HG02642 (cell line): ENCODE results near the gene ITGB7.

Experiments
- ATAC-seq: cut with Tn5 transposase; IDR thresholded peaks from one replicate; pipeline ENCODE4 v1.9.1; 2021; ENCODE audit warnings: mild to moderate bottlenecking; ENCODE audit not compliant: unreplicated experiment, poor library complexity

Gene ITGB7

DNA sequence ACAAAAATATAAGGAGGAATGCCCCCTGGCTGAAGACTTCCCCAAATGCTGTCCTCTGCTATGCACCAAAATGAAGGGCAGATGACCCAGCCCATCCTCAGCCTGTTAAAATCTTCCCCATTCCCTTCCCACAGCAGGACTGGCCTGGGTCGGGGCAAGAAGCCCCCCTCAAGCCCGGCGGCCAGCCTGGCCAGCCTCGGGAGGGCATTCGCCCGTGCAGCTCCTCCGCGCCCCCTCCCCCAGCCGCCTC lies 24.5 kb upstream of the ITGB7 start:
- ATAC-seq: no peak

DNA sequence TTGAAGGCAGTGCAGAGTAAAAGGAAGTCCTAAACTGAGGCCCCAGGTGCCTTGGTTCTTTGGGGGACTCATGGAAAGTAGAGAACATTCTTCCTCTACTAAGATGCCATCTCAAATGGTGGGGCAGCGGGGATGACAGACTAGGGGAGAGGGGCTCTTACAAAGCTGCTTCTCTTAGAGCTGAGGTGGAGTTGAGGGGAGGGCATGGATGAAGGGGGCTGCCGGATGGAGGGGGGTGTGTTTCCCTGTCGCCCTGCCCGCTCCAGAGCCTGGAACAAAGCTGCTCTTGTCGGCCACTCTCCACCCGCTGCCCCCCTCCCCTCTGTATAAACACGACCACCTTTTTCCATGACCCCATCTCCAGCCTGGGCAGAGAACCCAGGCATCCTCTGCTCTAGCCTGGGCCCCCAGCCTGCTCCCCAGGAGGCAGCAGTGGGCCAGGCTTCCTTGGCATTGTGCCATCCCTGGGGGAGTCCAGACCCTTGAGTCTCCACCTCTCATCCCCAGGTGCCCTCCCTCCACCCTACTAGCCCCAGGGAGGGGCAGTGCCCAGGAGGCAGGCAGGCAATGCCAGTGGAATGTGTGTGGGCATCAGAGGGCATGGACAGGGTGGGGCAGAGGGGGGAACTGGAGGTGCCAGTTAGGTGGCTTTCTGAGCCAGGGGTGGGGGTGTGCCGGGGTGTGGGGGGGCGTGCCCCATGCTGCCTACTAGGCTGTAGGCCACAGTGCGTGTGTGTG lies 23.2 kb upstream of the ITGB7 start:
- no peak for ATAC-seq

DNA sequence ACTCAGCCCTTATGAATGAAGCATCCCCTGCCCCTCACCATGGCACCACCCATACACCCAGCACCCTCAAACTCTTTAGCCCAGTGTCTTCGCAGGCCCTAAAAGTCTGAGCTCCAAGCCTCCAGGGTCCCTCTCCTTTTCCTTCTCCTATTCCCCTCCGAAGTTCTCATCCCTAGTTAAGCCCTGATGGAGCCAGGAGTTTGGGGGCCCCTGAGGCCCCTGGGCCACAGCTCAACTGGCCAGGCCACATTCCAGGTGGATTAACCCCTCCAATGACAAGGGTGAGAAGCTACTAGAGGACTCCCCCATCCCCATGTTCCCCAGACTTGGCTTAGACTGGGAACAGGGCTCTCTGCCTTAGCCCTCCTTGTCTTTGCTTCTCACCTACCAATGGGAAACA lies 22.4 kb upstream of the ITGB7 start:
- no peak for ATAC-seq

DNA sequence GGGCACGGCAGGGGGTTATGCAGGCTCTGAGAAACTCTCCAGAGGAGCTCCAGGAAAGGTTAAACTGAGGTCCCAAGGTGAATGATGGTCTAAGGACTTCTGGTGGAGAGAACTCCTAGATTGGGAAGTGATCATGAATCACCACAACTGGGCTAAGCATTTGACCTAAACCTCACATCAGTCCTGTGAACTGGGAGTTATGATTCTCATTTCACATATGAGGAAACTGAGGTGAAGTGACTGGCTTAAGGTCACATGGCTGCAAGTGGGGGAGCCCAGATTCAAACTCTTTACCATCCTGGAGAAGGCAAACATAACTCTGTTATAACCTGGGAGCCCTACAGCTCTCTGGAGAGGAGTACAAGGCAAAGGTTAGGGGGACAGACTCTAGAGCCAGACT lies 20.8 kb upstream of the ITGB7 start:
- no peak for ATAC-seq

DNA sequence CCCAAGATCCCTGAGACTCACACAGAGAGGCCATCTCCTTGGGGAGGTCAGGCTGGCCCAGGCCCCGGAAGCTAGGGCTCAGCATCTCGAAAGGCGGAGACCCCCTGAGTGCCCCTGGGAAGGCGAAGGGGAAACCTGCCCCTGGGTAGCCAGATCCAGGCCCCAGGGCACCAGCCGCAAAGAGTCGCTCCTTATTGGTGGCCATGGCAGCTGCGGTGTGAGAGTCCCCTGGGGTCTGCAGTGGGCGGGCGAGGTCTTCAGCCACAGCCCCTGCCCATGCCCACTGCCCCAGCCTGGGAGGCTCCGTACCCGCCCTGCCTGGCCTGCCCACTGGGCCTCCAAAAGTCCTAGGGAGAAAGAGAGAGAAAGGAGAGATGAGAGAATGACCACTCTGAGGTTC lies 20.3 kb upstream of the ITGB7 start:
- no peak for ATAC-seq

DNA sequence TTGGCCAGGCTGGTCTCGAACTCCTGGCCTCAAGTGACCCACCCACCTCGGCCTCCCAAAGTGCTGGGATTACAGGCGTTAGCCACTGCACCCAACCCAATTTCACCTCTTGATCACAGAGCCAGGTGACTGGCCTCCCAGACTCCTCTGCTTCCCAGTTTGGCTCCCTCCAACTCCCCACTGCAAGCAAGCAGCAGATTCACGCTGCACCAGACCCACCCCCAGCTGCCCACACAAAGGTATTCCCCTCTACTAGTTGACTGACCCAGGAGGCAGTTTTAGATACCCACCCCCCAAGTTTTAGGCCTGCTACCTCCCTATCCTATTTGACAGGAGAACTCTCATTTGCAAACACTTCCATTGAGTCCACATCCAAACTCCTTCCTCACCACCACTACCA lies 19.8 kb upstream of the ITGB7 start:
- ATAC-seq: no peak

DNA sequence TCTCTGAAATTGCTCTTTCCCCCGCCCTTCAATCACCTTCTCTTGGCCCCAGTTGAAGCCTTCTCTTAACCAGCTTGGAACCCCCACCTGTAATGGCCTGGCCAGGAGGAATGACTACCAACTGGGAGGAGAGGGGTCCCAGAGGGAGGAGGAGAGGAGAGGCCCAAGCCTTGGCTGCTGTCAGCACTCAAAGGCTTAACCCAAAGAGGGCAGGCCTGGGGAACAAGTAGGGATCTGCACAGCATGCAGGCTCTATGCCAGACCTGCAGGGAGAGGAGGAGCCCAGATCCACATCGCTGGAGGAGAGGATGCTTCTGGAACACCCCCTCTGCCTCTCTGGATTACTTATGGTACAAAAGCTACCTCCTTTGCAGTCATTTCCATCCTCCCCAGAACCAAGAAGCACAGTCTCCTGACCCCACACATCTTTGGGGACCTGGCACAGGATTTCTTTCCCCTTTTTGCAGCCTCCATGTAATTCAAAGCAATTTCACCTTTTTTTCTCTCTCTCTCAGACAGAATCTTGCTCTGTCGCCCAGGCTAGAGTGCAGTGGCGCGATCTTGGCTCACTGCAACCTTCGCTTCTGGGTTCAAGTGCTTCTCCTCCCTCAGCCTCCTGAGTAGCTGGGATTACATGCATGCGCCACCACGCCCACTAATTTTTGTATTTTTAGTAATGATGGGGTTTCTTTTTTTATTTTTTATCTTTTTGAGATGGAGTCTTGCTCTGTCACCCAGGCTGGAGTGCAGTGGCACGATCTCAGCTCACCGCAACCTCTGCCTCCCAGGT lies 18.8 kb upstream of the ITGB7 start:
- no peak for ATAC-seq

DNA sequence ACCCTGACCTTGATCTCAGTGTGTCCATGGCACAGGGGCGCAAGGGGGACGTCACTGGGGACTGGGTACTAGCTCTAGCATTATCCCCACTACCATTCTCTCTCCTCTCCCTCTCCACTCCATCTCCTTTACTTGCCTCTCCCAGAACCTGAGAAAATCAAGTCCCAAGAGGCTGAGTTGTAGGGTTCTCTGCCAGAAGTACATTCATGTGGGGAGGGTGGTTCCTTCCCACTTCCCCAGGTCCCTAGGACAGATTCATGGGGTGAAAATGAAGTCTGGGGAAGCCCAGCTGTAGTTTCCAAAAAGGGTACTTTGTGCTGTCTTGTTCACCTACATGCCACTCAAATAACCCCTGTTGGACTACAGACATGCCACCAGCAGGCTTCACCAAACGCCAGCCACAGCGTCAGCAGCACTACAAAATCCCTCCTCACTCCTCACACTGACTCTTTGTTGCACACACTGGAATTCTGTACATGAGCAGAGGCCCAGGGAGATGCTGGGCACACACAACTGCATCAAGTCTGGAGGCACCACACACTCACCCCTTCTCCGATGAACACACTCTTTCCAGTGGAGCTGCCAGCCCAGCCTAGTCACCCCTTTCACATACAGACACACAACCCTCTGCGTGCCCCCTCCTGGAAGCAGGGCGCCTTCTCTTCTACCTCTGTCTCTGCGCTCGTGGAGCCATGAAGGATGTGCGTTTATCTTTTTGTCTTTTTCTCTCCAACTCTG lies 18.0 kb upstream of the ITGB7 start:
- no peak for ATAC-seq

DNA sequence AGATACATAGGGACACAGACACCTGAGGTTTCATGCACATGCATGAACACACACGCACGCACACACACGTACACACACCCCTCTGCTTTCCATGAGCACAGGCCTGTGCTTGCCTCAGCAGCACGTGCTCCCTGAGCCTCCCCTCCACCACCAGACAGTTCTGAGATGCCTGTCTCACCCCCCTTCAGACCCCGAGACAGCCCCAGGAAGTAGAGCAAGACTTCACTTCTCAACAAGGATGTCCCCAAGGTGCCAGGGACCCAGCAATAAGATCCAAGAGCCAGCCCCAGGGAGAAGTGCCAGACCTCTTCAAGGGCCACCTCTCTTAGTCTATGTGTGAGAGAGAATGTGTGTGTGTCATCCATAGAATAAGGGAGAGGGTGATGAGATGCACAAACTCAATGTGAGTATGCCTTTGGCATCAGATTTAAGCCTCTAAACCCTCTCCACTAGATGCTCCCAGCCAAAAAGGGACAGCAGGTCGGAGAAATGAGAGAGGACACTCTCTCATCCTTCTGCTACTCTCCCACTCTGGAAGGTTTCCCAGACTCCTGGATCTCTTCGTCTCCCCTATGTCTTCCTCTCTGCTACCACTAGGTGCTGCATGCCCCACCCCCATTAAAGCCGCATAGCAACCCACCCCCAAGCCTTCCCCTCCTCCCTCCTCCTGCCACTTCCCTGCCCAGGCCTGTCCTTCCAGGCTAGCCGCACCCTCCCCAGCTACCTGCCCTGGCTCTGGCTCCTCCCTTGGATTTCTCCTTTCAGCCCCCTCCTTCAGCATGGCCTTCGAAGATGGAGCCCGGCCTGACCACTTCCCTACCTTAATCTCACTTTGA lies 17.2 kb upstream of the ITGB7 start:
- ATAC-seq: no peak

DNA sequence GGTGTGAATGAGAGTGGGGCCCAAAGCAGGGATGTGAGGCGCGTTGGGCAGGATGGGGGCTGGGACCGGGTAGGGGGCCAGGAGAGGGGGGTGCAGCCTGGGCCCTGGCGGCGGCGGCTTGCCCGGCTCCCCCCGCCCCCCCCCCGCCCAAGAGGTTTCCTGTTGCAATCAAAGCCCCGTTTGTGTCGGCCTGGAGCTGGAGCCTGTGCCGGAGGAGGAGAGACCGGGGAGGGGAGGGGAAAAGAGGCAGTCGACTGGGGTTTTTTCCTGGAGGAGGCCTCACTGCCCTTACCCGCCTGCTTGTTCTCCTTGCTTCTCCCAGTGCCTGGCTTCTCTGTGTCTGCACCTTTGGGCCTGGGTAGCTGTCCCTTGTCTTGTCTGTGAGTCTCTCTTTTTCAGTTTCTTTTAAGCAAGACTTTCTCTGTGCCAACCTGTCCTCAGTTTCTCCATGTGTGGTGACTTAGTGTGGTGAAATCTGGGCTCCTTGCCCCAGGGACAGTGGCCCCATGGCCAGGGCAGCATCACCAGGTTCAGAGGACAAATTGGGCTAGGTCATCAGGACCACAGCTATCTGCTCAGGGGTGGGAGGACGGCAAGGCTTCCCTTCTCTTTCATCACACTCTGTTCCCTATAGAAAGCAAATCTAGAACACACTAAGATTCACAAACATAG lies 16.5 kb upstream of the ITGB7 start:
- ATAC-seq: no peak

DNA sequence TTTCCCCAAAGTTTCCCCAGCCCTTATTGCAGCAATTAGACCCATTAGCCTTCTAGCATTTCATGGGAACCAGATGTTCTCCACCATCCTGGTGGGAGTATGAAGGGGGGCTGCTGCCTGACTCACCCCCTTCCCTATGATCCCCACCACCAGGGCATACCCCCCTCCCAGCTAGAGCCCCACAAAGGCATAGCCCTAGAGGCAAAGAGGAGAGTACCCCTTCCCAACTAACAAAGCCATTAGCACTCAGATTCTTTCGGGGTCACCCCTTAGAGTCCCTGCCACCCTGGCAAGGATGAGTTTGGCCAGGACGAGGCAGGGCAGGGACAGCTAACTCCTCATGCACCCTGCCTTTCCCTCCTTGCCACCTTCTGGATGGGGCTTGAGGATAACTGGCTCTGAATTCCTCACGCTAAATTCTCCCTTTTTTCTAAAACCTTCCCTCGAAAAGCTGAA lies 15.8 kb upstream of the ITGB7 start:
- no peak for ATAC-seq

DNA sequence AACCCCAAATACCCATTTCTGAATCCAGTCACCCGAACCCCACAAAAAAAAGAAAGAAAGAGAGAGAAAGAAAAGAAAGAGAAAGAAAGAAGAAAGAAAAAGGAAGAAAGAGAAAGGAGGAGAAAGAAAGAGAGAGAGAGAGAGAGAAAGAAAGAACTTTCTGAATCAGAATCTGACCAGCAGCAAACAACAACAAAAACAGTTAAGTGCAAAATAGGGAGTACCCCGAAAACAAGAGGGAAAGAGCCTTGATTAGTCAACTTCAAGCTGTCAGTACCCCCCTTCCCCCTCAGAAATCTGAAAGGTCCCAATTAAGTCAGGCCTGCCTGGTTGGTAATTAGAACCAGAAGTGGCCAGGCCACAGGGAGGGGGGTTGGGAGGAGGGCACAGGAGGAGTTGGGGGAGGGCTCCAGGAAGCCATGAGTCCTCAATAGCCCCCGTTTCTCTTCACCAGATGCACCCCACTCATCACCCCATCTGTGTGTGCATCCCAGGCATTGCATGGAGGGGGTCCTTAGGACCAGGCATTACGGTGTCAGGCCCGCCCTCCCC lies 15.2 kb upstream of the ITGB7 start:
- ATAC-seq: no peak

DNA sequence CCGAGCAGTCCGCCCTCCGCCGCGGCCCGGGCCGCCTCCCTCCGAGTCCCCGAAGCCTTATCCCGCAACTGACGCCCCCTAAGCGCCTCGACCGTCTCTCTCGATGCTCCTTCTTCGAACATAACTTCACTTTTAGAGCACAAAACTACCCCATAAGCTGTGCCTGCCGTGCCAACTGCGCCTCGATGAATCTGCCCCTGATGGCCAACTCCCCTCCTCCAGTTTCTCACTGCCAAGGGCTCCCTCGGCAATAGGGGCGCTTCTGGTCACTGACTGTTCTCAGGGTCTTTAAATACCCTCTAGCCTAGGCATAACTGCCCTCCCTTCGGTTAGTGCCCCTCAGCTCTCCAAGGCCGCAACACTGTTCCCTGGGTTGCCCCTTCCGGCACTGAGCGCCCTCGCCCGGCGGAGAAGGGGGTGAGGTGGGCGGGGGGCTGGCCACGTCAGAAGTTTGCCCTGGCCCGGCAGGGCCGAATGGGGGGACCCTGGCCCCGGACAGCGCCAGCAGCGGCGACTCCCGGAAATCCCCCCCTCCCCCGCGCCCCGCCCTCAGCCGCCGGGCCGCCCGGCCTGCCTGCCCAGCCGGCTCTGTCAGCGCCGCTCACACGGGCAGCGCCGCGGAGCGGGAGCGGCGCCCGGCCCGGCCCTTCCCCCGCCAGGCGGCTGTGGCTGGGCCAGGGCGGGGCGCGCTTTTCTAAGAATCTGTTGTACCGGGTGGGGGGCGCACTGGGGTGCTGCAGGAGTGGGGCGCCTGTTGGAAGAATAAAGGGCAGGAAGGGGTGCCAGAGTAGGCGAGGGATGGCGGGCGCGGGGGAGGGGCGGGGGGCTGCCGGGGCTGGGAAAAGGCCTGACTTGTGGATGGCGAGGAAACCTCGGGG lies 14.4 kb upstream of the ITGB7 start:
- ATAC-seq: peak; percentile 34

DNA sequence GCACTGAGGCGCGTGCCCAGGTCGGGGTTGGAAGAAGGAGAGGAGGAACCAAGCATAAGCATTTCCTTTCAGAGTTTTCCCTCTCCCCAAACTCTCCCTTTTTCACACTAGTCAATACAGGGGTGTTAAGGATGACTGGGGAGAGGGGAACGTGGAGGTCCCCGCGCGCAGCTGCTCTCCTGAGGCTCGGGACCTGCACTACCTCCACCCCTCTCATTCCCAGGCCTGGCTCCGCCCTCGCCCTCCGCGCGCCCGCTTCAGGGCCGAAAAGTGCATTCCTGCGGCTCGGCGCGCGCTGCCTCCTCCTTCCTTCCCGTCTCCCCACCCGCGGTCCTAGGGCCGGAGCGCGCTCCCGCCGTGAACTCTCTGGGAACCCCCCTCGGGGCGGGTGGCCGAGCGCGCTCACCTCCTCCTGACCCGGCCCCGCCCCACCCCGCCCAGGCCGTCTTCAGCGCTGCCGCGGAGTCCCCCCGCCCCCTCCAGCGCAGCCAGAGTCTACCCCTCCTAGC lies 13.7 kb upstream of the ITGB7 start:
- ATAC-seq: peak; percentile 60

DNA sequence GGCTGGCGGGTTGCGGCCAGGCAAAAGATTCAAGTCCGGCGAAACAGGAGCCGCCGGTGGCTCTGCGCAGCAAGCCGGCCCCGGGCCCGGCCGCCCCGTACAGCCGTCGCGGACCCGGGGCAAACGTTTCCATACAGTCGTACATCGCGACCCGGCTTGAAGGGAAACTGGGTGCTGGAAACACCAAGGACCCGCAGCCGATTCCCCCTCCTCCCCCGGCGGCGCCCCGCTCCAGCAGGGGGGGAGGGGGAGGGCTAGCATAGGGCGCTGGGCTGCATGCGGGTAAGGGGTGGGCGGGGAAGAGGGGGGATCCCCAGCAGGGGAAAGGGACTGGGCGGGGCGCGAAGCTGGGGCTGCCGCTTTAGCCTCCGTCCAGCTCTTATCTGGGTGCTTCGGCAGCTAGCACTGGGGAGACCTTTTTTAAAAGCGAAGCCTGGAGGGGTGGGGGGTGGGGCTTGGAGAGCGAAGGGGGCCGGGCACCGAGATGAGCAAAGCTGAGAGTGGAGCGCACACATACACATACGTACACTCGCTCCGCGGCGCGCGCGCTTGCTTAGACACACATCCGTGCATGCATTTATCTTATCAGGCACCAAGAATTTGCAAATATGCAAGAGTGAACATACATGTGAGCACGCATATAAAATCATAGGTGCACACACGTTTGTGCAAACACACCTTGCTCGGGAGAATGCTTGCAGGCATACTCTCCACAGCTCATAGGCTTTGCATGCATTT lies 13.1 kb upstream of the ITGB7 start:
- ATAC-seq: peak; percentile 35

DNA sequence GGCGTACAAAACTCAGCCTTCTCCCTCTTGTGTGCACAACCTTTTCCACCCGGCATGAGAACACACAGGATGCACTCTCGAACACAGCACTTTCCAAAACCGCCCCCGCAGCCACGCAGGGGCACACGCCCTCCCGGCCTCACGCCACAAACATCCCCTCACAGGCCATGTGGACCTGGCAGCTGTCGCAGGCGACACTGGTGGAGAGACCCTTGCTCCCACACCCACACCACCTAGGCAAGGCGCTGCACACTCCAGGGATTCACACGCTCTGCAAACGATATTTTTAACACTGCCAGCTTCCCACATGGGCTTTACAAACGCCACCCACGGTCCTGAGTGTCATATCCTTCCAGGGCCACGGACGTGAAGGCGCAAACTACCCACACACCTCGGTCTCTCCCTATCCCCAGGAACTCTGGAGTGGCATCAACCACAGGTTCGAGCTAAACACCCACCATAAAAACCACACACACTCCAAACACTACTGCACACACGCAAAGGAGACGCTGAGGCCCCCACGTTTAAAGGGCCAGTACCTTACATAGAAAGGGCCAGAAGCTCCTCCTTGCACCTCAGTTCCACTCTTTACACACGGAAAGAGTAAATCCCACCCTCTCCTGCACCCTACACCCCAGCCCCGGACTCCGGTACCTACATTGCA lies 12.4 kb upstream of the ITGB7 start:
- ATAC-seq: peak; percentile 22

DNA sequence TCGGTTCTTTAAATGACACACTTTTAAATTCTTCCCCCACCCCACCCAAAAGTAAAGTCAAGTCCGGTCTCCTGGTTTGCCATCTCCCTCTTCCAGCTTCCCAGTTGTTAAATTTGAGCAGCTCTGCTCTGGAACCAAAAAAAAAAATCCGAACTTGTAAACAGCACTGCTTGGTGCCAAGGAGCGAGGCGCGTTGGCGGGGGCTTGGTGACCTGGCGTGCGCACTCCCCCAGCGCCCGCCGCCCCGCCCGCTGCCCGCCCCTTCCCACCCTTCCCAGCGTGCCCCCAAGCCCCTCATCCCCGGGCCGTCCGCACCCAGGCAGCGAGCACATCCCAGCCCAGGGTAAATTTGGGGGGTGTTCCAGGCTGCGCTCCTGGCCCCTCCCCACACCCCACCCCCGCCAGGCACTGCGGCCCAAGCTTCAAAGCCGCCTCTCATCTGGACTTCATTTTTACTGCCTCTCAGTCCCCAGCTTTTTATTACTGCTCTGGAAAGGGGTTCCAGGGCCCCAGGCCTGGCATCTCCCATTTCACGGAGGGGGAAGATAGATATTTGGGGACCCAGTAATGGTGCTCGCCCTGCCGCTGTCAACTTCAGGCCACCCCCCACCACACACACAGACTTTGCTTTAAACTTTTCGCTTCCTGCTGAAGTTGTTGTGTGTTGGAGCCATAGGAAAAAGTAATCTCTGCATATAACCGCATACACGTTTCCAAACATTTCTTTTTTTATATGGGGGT lies 11.7 kb upstream of the ITGB7 start:
- no peak for ATAC-seq
